ENCODE measurements around the gene DPP10.

GRCh38 chr2:114727012-114727411, 284.6 kb downstream of the DPP10 start:
- TF ChIP-seq CTCF (IDR thresholded peaks at IDR 0.05) (no peak), POLR2AphosphoS5 (IDR thresholded peaks at IDR 0.05) (no peak), POLR2A (IDR thresholded peaks at IDR 0.05; ENCODE audit: low read depth) (no peak), EP300 (IDR thresholded peaks at IDR 0.05) (no peak)

All from esophagus muscularis mucosa (tissue), 4 donors.